Adrenal gland (tissue), 5 donors: ENCODE measurements around the gene PLK5.

Experiments
- CTCF ChIP-seq, 6 experiments: fragments of 450-650 bp in 4 of 6; fragments of 200-600 bp in 2 of 6; sonication (generic) in 1 of 6; IDR thresholded peaks; 1 replicate in 5 of 6; 2 replicates in 1 of 6; pipeline versions ENCODE4 v1.5.1 to v1.8.0; 2016 to 2021; ENCODE audit warnings: antibody characterized with exemption in 6 of 6, mild to moderate bottlenecking in 2 of 6, moderate library complexity in 1 of 6
- POLR2A ChIP-seq, 2 donors: fragments of 450-650 bp; IDR thresholded peaks; one replicate each; pipeline ENCODE4 v1.6.1; 2017; ENCODE audit warnings: antibody characterized with exemption in 2 of 2, mild to moderate bottlenecking in 2 of 2, moderate library complexity in 1 of 2
- donor health status: DM: no; HTN: no; CAD: no.

GRCh38 chr19:1568320-1569019, 44.6 kb downstream of the PLK5 start, which contains the start of gene MEX3D:
- TF ChIP-seq POLR2A (IDR thresholded peaks at IDR 0.05), result no peak
- no peak for TF ChIP-seq CTCF (IDR thresholded peaks at IDR 0.05)
